ENCODE measurements around the gene PIP4K2A.

DNA sequence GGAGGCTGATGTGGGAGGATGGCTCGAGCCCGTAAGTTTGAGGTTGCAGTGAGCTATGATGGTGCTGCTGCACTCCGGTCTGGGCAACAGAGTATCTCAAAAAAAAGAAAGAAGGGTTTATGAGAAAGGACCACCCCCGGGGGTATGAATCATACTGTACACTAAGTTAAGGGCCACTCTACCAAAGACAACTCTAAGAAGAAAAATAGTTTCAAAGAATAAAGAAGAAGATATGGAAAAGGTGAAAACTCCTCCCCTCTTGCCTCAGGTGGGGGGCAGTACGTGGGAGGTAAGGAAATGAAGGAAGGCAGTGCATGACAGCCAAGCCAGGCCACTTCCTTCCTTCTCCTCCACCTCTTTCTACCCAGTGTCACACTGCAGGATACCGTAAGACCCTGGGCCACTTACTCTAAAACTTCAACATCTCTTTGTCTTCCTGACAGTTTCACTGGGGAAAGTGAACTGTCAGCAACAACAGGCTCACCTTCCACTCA, 61.3 kb downstream of the PIP4K2A start:
- TF ChIP-seq YY1 (IDR thresholded peaks at IDR 0.05; ENCODE audit: insufficient read depth, insufficient read length) = no peak
- TF ChIP-seq SUZ12 (IDR thresholded peaks at IDR 0.05; ENCODE audit: extremely low read depth, insufficient read depth, insufficient read length) = no peak
